Measurements from ENCODE around the gene CFAP65. TPM values are rescaled to one million over a fixed set of nuclear protein-coding genes. Genes with fewer than 3 reads are reported as not detected.

Gene CFAP65
- total and polyA plus RNA-seq, 2 of the 13 experiments (the other 11 are each of a cell fraction or from before 2014, with no cell fraction given): 0.05 TPM; not detected in 1

- no peak for FAIRE-seq
- Histone ChIP-seq H3K9me3 (ENCODE audit: low read length) (no peaks in the 10 kb centered on the region), H3K36me3 (replicated peaks in 1 of 2; ENCODE audit: control insufficient read depth in 1 of 2, insufficient read depth in 2 of 2, low read length in 2 of 2) (no peaks in the 10 kb centered on the region), H4K20me1 (ENCODE audit: insufficient read depth, low read length) (peaks cover 19% of the 10 kb centered on the region; the same call in 1 of the 2 replicates), H3K79me2 (ENCODE audit: insufficient read depth, low read length) (no peaks in the 10 kb centered on the region), H3K27ac (ENCODE audit: extremely low read length, insufficient read depth, low read length) (no peak overlapping the region), H2AFZ (ENCODE audit: low read length) (no peak overlapping the region), H3K4me3 (replicated peaks in 1 of 3; ENCODE audit: insufficient read depth in 1 of 3, low read depth in 2 of 3, low read length in 3 of 3) (no peak overlapping the region), H3K9ac (ENCODE audit: insufficient read depth, low read depth, low read length) (no peak overlapping the region), H3K27me3 (ENCODE audit: control insufficient read depth in 1 of 2, insufficient read depth in 2 of 2, low read length in 2 of 2) (peaks cover 41 to 94% of the 10 kb centered on the region in 2 experiments), H3K4me2 (ENCODE audit: low read depth, low read length) (no peak overlapping the region), H3K4me1 (ENCODE audit: insufficient read depth, low read length) (no peaks in the 10 kb centered on the region)
- in situ Hi-C loops (cut with HindIII; ENCODE audit: extremely low pct_ligation_motif_present, low pct_unique_long_range_greater_than_20kb): no loop called here
- TF ChIP-seq EEA1 (CRISPR knock-in tag; IDR thresholded peaks at IDR 0.05; ENCODE audit: borderline replicate concordance) (no peak), ETV6 (CRISPR knock-in tag; conservative IDR thresholded peaks at IDR 0.05) (no peak), ZBTB42 (CRISPR knock-in tag; IDR thresholded peaks at IDR 0.05) (no peak), RNF2 (conservative IDR thresholded peaks at IDR 0.05; ENCODE audit: low read depth) (no peak), HOXD1 (CRISPR knock-in tag; IDR thresholded peaks at IDR 0.05) (no peak), ATF1 (CRISPR knock-in tag; IDR thresholded peaks at IDR 0.05) (no peak), ZNF484 (CRISPR knock-in tag; IDR thresholded peaks at IDR 0.05; ENCODE audit: borderline replicate concordance, low read depth) (no peak), RFX3 (CRISPR knock-in tag; IDR thresholded peaks at IDR 0.05) (no peak), ZNF83 (CRISPR knock-in tag; IDR thresholded peaks at IDR 0.05; ENCODE audit: borderline replicate concordance) (no peak), ZNF816 (CRISPR knock-in tag; IDR thresholded peaks at IDR 0.05; ENCODE audit: borderline replicate concordance) (no peak), PITX1 (CRISPR knock-in tag; IDR thresholded peaks at IDR 0.05) (no peak), ZBTB39 (CRISPR knock-in tag; IDR thresholded peaks at IDR 0.05) (no peak)
- 17% methylated on average over 4 of the region's 5 CpGs for WGBS (ENCODE audit: low lambda C conversion rate)
- DNase-seq (ENCODE audit: low spot score): no peak
- no peak for ATAC-seq
- POLR2A ChIA-PET: no interaction called here
- intact Hi-C loops (cut with micrococcal nuclease; ENCODE audit: unreplicated experiment): no loop called here
- CTCF ChIA-PET (ENCODE audit: low intra/inter-chr PET ratio, low total read pairs): no interaction called here
- no TSS peak for BruUV-seq (replicated peaks)
These were observed 18.7 kb downstream of the CFAP65 start for GRCh38 chr2:219022616-219023015.

Data from HepG2 (cell line).